Stimulated activated memory B cell treated with anti-CD40 and anti-IgM and Interleukin-4, amounts not matched to agents 10 μg/mL and 1 μg/mL and 100 μg/mL, for 72 hours (primary cell): ENCODE data around the gene CANT1.

Experiments
- ATAC-seq: fragments of 150-1000 bp; cut with Tn5 transposase; 2 replicates; pipeline ENCODE4 v1.10.0; 2021
- H3K27ac Mint-ChIP-seq: one replicate; pipeline ENCODE4 v1.8.0; 2022; ENCODE audit warnings: mild to moderate bottlenecking, mixed read lengths
- H3K27me3 Mint-ChIP-seq: one replicate; pipeline ENCODE4 v1.8.0; 2022; ENCODE audit warnings: mixed read lengths
- H3K36me3 Mint-ChIP-seq: one replicate; pipeline ENCODE4 v1.8.0; 2022; ENCODE audit warnings: mixed read lengths
- H3K4me1 Mint-ChIP-seq: one replicate; pipeline ENCODE4 v1.8.0; 2022; ENCODE audit warnings: mixed read lengths
- H3K4me3 Mint-ChIP-seq: one replicate; pipeline ENCODE4 v1.8.0; 2022; ENCODE audit warnings: mild to moderate bottlenecking, moderate library complexity, mixed read lengths
- H3K9me3 Mint-ChIP-seq: one replicate; pipeline ENCODE4 v1.8.0; 2022; ENCODE audit warnings: mixed read lengths

CANT1 gene

DNA sequence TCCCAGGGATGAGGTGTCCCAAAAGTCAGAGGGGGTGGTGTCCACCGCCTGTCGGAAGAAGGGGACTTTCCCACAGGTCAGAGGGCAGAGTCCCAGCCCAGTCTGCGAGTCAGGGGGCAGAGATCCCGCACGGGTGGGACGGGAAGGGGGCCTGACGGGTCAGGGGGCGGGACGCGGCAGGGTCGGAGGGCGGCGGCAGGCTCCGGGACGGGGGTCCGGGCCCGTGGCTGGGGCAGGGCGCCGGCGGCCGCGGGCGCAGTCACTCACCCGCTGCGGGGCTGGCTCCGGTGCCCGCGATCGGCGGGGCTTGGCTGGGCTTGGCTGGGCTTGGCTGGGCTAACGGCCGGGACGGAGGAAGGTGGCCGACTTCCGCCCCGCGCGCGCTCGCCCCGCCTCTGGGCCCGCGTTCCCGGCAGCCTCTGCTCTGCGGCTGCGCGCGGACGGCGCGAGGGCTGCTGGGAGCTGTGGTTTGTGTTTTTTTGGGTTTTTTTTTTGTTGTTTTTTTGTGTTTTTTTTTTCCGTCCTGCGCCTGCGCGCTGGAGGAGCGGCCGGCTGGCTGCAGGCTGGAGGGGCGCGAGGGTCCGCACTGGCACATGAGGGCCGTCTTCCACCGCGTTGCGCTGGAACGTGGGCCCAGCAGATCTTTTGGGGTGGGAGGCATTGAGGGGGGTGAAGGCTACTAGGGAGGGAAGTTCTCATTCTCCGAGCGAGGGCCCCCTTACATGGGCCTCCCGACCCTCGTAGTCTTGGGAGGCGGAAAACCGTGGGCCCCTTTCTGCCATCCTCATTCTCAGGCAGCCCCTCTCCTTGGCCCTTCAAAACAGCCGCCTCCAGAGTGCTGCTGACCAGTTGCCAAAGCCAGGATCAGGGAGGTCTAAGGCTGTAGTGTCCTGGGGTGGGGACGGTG lies at the start of gene CANT1:
Gene CANT1, minus strand, starts transcription at position 368 of the 907 bp plus-strand sequence. CDS start 12,142 bp downstream, outside the sequence.
- Mint-ChIP-seq H3K27me3 (peaks cover 7% of the 10 kb centered on the region), H3K4me3 (peak within 1 kb of the TSS; percentile 97), H3K9me3 (peaks cover 3% of the 10 kb centered on the region), H3K27ac (peak within 1 kb of the TSS; percentile 72), H3K4me1 (peaks cover 43% of the 10 kb centered on the region), H3K36me3 (no peaks in the 10 kb centered on the region)
- ATAC-seq = peak; percentile 93

DNA sequence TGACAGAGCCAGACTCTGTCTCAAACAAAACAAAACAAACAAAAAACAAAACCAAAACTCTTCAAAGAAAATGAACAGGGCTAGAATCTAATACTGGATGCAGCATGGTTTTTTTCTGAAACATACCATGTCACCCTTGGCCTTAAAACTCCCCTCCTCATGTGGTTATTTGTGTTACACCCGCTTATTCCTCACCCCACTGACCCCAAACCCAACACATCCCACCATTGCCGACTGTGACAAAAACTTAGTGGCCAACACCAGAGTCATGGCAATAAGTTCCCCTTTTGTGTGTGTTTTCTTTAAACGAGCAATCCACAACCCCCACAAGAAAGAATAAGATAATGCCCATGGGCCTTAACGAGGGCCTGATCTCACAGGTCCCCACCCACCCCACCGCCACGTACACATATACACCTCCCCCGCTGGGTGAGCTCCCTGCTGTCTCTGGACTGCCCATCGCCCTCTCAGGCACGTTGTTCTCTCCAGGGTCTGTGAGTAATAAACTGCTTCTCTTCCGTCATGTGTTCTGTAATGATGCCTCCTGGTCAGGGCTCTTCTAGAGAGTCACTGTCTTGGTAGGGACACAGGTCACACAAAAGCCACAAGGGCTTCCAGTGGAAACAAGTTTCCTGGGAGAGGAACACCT lies 48.3 kb upstream of the CANT1 start:
- Mint-ChIP-seq H3K4me3 (no peak overlapping the region), H3K4me1 (peaks cover 6% of the 10 kb centered on the region), H3K27me3 (peaks cover 54% of the 10 kb centered on the region), H3K36me3 (no peaks in the 10 kb centered on the region), H3K9me3 (peaks cover 15% of the 10 kb centered on the region), H3K27ac (no peak overlapping the region)
- ATAC-seq = no peak

DNA sequence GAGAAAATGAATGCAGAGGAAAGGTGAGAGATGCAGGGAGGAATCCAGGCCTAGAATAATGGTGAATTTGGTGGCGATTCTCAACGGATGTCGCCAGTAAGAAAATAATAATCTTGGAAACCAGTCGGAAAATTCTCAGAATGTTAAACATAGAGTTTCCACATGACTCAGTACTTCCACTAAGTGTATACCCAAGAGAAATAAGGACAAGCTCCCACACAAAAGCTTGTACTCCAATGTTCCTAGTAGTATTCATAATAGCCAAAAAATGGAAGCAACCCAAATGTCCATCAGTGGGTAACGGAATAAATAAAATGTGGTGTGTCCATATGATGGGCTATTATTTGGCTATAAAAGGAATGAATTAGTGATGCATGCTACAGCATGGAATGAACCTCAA lies 45.6 kb upstream of the CANT1 start:
- peaks cover 75% of the 10 kb centered on the region for H3K27me3 Mint-ChIP-seq
- H3K4me1 Mint-ChIP-seq = peaks cover 6% of the 10 kb centered on the region
- no peak for ATAC-seq
- no peak overlapping the region for H3K4me3 Mint-ChIP-seq
- no peak overlapping the region for H3K27ac Mint-ChIP-seq
- H3K9me3 Mint-ChIP-seq = peaks cover 15% of the 10 kb centered on the region
- no peaks in the 10 kb centered on the region for H3K36me3 Mint-ChIP-seq

DNA sequence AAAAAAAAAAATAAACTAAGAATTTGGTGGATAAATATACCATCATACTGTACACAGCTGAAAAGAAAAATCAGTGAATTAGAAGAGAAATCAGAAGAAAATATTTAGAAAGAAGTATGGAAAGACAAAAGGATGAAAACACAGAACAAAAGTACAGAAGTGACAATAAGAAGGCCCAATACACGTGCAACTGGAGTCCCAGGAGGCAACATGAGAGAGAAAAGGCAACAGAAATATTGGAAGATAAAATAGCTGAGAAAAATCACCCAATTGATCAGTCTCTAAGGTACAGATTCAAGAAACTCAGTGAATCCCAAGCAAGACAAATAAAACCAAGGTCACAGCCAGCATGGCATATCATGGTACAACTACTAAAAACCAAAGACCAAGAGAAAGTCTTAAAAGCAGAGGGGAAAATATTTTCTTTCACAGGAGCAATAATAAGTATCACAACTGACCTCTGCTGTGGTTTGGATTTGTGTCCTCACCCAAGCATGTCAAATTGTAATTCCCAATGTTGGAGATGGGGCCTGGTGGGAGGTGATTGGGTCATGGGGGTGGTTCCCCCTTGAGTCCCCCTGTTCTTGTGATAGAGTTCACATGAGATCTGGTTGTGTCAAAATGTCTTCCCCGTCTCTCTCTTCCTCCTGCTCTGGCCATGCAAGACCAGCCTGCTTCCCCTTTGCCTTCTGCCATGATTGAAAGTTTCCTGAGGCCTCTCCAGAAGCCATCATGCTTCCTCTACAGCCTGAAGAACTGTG lies 44.8 kb upstream of the CANT1 start:
- H3K27ac Mint-ChIP-seq = no peak overlapping the region
- no peak overlapping the region for H3K4me3 Mint-ChIP-seq
- H3K36me3 Mint-ChIP-seq = no peaks in the 10 kb centered on the region
- no peak for ATAC-seq
- peaks cover 6% of the 10 kb centered on the region for H3K4me1 Mint-ChIP-seq
- H3K9me3 Mint-ChIP-seq = peaks cover 15% of the 10 kb centered on the region
- H3K27me3 Mint-ChIP-seq = peaks cover 83% of the 10 kb centered on the region

DNA sequence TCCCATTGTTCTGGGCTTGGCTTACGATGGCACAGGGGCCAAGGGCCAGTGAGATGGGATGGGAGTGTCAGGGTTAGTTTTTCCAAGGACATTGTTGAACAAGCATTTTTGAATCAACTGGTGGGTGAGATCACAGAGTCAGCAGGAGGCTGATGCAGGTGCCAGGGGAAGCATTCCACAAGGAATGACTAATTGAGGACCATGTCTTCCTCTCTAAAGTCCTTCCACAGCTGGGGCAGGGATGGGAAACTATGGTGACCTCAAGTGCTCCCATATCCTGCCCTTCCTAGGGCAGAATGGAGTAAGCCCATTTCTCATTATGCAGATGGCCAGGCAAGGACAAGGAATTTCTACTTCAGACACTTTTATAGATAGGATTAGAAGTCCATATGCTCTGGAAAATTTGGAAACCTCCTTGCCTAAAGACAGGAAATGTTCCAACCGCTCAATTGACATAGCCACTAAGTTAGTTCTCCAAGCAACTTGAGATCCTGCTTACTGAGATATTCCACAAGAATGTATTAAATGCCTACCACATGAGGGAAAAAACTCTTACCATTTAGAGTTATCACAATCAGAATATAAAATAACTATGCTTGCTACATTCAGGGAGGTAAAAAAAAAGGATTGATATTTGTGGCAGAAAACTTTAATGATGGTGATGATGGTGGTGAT lies 43.8 kb upstream of the CANT1 start:
- no peaks in the 10 kb centered on the region for H3K36me3 Mint-ChIP-seq
- H3K9me3 Mint-ChIP-seq = peaks cover 15% of the 10 kb centered on the region
- H3K4me1 Mint-ChIP-seq = peaks cover 1% of the 10 kb centered on the region
- no peak for ATAC-seq
- no peak overlapping the region for H3K4me3 Mint-ChIP-seq
- no peak overlapping the region for H3K27ac Mint-ChIP-seq
- H3K27me3 Mint-ChIP-seq = peaks cover 81% of the 10 kb centered on the region

DNA sequence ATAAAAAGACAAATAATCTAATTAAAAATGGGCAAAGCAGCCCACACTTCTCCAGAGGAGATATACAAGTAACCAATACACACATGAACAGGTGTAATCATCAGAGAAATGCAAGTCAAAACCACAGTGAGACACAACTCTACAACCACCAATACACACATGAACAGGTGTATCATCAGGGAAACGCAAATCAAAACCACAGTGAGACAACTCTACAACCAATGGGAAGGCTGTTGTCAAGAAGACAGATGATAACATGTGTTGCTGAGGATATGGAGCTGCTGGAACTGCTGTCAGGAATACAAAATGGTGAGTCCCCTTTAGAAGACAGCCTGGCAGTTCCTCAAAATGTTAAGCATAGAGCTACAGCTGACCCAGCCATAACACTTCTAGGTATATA lies 42.6 kb upstream of the CANT1 start:
- Mint-ChIP-seq H3K4me1 (no peaks in the 10 kb centered on the region), H3K27me3 (peaks cover 77% of the 10 kb centered on the region), H3K9me3 (peaks cover 10% of the 10 kb centered on the region), H3K4me3 (no peak overlapping the region), H3K27ac (no peak overlapping the region), H3K36me3 (no peaks in the 10 kb centered on the region)
- no peak for ATAC-seq

DNA sequence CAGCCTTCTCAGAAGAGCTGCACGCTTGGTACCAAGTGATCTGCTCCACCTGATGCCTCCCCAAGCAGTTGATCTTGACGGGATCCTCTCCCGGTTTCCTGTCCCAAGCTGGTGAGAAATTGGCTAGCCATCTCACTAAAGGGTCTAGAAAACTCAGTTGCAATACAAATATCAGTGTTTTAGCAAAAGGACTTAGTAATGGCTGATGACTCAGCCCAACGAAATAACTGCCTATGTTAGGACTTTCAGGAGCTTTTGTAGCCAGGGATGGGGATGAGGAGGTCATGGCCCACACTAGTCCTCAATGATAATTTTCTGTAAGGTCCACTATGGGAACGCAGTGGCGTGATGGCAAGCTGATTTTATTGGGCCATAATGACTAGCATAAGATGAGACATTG lies 41.7 kb upstream of the CANT1 start:
- ATAC-seq = no peak
- H3K27ac Mint-ChIP-seq = no peak overlapping the region
- H3K4me3 Mint-ChIP-seq = no peak overlapping the region
- H3K4me1 Mint-ChIP-seq = no peaks in the 10 kb centered on the region
- H3K27me3 Mint-ChIP-seq = peaks cover 77% of the 10 kb centered on the region
- peaks cover 10% of the 10 kb centered on the region for H3K9me3 Mint-ChIP-seq
- H3K36me3 Mint-ChIP-seq = no peaks in the 10 kb centered on the region

DNA sequence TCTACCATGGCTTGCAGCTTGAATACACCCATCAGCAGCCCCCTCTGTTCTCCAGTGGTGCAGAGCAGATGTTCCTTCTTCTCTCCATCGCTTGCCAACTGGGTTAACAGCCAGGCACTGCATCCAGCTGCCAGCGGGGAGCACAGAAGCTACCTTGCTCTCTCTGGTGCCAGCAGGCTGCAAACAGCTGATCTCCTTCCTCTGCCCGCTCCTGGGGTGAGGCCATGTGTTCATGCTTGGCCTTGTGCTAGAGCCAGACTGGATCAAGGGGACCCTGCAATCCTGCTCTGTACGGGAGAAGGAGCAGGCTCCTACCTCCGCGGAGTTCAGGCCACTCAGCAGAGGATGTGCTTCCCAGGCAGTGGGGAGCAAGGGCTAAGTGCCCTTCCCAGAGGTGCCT lies 41.0 kb upstream of the CANT1 start:
- ATAC-seq = no peak
- H3K36me3 Mint-ChIP-seq = no peaks in the 10 kb centered on the region
- no peak overlapping the region for H3K4me3 Mint-ChIP-seq
- H3K9me3 Mint-ChIP-seq = peaks cover 10% of the 10 kb centered on the region
- H3K27me3 Mint-ChIP-seq = peaks cover 77% of the 10 kb centered on the region
- no peak overlapping the region for H3K27ac Mint-ChIP-seq
- H3K4me1 Mint-ChIP-seq = peaks cover 4% of the 10 kb centered on the region

DNA sequence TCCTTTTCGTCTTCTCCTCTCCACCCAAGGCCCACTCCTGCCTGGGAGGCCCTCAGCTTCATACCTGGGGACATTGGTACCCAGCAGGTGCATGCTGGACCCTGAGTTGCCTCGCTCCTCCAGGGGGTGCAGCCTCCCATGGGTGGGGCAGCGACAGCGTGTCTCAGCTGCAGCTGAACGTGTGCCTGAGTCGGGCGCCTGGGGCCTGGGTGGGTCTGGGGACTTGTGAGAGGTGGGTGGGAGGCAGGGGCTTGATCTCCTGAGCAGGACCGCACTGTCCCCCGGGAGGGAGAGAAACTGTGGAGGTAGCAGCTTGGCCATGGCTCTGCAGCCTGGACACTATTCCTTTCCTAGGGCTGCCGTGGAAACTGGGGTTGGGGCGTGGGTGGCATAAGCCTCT lies 40.3 kb upstream of the CANT1 start:
- no peak overlapping the region for H3K27ac Mint-ChIP-seq

DNA sequence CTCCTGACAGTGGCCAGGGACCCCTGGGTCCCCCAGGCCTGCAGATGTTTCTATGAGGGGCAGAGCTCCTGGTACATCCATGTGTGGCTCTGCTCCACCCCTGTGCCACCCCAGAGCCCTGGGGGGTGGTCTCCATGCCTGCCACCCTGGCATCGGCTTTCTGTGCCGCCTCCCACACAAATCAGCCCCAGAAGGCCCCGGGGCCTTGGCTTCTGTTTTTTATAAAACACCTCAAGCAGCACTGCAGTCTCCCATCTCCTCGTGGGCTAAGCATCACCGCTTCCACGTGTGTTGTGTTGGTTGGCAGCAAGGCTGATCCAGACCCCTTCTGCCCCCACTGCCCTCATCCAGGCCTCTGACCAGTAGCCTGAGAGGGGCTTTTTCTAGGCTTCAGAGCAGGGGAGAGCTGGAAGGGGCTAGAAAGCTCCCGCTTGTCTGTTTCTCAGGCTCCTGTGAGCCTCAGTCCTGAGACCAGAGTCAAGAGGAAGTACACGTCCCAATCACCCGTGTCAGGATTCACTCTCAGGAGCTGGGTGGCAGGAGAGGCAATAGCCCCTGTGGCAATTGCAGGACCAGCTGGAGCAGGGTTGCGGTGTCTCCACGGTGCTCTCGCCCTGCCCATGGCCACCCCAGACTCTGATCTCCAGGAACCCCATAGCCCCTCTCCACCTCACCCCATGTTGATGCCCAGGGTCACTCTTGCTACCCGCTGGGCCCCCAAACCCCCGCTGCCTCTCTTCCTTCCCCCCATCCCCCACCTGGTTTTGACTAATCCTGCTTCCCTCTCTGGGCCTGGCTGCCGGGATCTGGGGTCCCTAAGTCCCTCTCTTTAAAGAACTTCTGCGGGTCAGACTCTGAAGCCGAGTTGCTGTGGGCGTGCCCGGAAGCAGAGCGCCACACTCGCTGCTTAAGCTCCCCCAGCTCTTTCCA lies 39.5 kb upstream of the CANT1 start:
- no peak for ATAC-seq
- no peaks in the 10 kb centered on the region for H3K36me3 Mint-ChIP-seq
- H3K4me1 Mint-ChIP-seq = peaks cover 13% of the 10 kb centered on the region
- H3K27me3 Mint-ChIP-seq = peaks cover 81% of the 10 kb centered on the region
- H3K27ac Mint-ChIP-seq = no peak overlapping the region
- no peak overlapping the region for H3K4me3 Mint-ChIP-seq
- H3K9me3 Mint-ChIP-seq = peaks cover 5% of the 10 kb centered on the region

More for the DNA sequence above, 40.3 kb upstream of the CANT1 start:
- peaks cover 11% of the 10 kb centered on the region for H3K4me1 Mint-ChIP-seq
- no peaks in the 10 kb centered on the region for H3K36me3 Mint-ChIP-seq
- no peak overlapping the region for H3K4me3 Mint-ChIP-seq
- peaks cover 79% of the 10 kb centered on the region for H3K27me3 Mint-ChIP-seq
- no peak for ATAC-seq
- peaks cover 10% of the 10 kb centered on the region for H3K9me3 Mint-ChIP-seq

DNA sequence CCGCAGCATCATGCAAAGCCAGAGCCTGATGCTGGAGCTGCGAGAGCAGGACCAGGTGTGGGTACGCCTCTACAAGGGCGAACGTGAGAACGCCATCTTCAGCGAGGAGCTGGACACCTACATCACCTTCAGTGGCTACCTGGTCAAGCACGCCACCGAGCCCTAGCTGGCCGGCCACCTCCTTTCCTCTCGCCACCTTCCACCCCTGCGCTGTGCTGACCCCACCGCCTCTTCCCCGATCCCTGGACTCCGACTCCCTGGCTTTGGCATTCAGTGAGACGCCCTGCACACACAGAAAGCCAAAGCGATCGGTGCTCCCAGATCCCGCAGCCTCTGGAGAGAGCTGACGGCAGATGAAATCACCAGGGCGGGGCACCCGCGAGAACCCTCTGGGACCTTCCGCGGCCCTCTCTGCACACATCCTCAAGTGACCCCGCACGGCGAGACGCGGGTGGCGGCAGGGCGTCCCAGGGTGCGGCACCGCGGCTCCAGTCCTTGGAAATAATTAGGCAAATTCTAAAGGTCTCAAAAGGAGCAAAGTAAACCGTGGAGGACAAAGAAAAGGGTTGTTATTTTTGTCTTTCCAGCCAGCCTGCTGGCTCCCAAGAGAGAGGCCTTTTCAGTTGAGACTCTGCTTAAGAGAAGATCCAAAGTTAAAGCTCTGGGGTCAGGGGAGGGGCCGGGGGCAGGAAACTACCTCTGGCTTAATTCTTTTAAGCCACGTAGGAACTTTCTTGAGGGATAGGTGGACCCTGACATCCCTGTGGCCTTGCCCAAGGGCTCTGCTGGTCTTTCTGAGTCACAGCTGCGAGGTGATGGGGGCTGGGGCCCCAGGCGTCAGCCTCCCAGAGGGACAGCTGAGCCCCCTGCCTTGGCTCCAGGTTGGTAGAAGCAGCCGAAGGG lies 38.6 kb upstream of the CANT1 start:
- Mint-ChIP-seq H3K36me3 (no peaks in the 10 kb centered on the region), H3K27ac (no peak overlapping the region), H3K9me3 (no peaks in the 10 kb centered on the region), H3K4me1 (peaks cover 13% of the 10 kb centered on the region), H3K4me3 (no peak overlapping the region), H3K27me3 (peaks cover 75% of the 10 kb centered on the region)
- no peak for ATAC-seq

DNA sequence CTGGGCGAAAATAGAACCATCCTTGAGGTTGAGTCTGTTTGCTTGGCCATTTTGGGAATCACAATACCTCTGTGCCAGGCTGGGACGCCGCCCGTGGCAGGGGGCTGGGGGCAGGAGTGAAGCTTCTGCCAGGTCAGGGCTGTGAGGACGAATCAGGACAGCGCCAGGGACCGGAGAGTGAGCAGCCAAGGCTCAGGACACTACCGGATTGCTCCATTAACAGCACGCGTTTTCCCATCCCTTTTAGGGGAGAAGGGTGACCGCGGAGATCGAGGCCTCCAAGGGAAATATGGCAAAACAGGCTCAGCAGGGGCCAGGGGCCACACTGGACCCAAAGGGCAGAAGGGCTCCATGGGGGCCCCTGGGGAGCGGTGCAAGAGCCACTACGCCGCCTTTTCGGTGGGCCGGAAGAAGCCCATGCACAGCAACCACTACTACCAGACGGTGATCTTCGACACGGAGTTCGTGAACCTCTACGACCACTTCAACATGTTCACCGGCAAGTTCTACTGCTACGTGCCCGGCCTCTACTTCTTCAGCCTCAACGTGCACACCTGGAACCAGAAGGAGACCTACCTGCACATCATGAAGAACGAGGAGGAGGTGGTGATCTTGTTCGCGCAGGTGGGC lies 37.8 kb upstream of the CANT1 start:
- no peaks in the 10 kb centered on the region for H3K36me3 Mint-ChIP-seq
- peaks cover 13% of the 10 kb centered on the region for H3K4me1 Mint-ChIP-seq

DNA sequence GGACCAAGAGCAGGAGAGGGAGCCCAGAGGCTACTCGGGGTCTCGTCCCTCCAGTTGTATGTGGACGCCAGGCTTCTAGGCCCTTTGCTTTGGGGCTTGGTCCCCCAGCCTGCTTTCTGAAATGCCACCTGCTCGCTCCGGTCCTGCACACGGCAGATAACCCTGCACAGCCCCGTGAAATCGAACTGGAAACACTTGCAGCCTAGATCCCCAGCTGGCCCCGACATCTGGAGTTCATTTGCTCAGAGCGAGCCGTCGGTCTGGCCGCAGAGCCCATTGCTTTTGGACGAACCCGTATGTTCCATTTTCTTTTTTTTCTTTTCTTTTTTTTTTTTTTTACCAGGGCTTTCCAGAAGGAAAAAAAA lies 37.3 kb upstream of the CANT1 start:
- no peak overlapping the region for H3K4me3 Mint-ChIP-seq
- ATAC-seq = no peak
- H3K4me1 Mint-ChIP-seq = peaks cover 13% of the 10 kb centered on the region
- H3K27ac Mint-ChIP-seq = no peak overlapping the region
- peaks cover 64% of the 10 kb centered on the region for H3K27me3 Mint-ChIP-seq
- no peaks in the 10 kb centered on the region for H3K36me3 Mint-ChIP-seq
- no peaks in the 10 kb centered on the region for H3K9me3 Mint-ChIP-seq

More for the DNA sequence above, 37.8 kb upstream of the CANT1 start:
- no peak overlapping the region for H3K27ac Mint-ChIP-seq
- ATAC-seq = no peak
- no peak overlapping the region for H3K4me3 Mint-ChIP-seq
- no peaks in the 10 kb centered on the region for H3K9me3 Mint-ChIP-seq
- peaks cover 68% of the 10 kb centered on the region for H3K27me3 Mint-ChIP-seq
